GM23248 (cell line): ENCODE results near the gene VASH1. TPM values are rescaled to one million over a fixed set of nuclear protein-coding genes. Genes with fewer than 3 reads are reported as not detected.

Experiments used
- DNase-seq: peaks from one replicate; pipeline ENCODE4 v3.0.0-alpha.2; 2015
- H2AFZ ChIP-seq: fragments of 200-600 bp; sonication (generic); 2 replicates; pipeline ENCODE4 v1.6.1; 2016; ENCODE audit warnings: antibody characterized with exemption
- H3F3A ChIP-seq: fragments of 200-600 bp; sonication (generic); 2 replicates; pipeline ENCODE4 v1.6.1; 2016; ENCODE audit warnings: mild to moderate bottlenecking, antibody characterized with exemption, mixed run types; ENCODE audit not compliant: insufficient read depth
- H3K27ac ChIP-seq: fragments of 200-600 bp; sonication (generic); 2 replicates; pipeline ENCODE4 v1.5.1; 2016; ENCODE audit warnings: mild to moderate bottlenecking
- H3K27me3 ChIP-seq: fragments of 200-600 bp; sonication (generic); replicated peaks from 2 replicates; pipeline ENCODE4 v1.6.1; 2016; ENCODE audit warnings: mild to moderate bottlenecking; ENCODE audit not compliant: insufficient read depth
- H3K36me3 ChIP-seq: fragments of 200-600 bp; sonication (generic); 2 replicates; pipeline ENCODE4 v1.6.1; 2016; ENCODE audit warnings: low read depth, mild to moderate bottlenecking
- H3K4me1 ChIP-seq: fragments of 200-600 bp; sonication (generic); 2 replicates; pipeline ENCODE4 v1.6.1; 2016; ENCODE audit warnings: mild to moderate bottlenecking; ENCODE audit not compliant: insufficient read depth
- H3K4me2 ChIP-seq: fragments of 200-600 bp; sonication (generic); one replicate; pipeline ENCODE4 v1.6.1; 2016; ENCODE audit warnings: mild to moderate bottlenecking; ENCODE audit not compliant: unreplicated experiment
- H3K4me3 ChIP-seq: fragments of 200-600 bp; sonication (generic); 2 replicates; pipeline ENCODE4 v1.5.1; 2016; ENCODE audit warnings: mild to moderate bottlenecking
- H3K79me2 ChIP-seq: fragments of 200-600 bp; sonication (generic); 2 replicates; pipeline ENCODE4 v1.6.1; 2016; ENCODE audit warnings: mild to moderate bottlenecking; ENCODE audit not compliant: insufficient read depth
- H3K9ac ChIP-seq: fragments of 200-600 bp; sonication (generic); 2 replicates; pipeline ENCODE4 v1.6.1; 2016; ENCODE audit warnings: mild to moderate bottlenecking
- H3K9me2 ChIP-seq: fragments of 200-600 bp; sonication (generic); 2 replicates; pipeline ENCODE4 v1.6.1; 2016; ENCODE audit warnings: mixed run types, mild to moderate bottlenecking, moderate library complexity; ENCODE audit not compliant: insufficient read depth
- H3K9me3 ChIP-seq: fragments of 200-600 bp; sonication (generic); one replicate; pipeline ENCODE4 v1.6.1; 2017; ENCODE audit warnings: low read depth
- H4K20me1 ChIP-seq: fragments of 200-600 bp; sonication (generic); 2 replicates; pipeline ENCODE4 v1.6.0; 2016; ENCODE audit not compliant: insufficient read depth
- EZH2 ChIP-seq: fragments of 200-600 bp; sonication (generic); IDR thresholded peaks from 2 replicates; pipeline ENCODE4 v1.6.1; 2018; ENCODE audit warnings: antibody characterized with exemption, mild to moderate bottlenecking; ENCODE audit not compliant: insufficient read depth, poor library complexity, severe bottlenecking
- EZH2phosphoT487 ChIP-seq: fragments of 200-600 bp; sonication (generic); IDR thresholded peaks from 2 replicates; pipeline ENCODE4 v1.6.1; 2018; ENCODE audit warnings: antibody characterized with exemption, moderate library complexity, mild to moderate bottlenecking, low read depth; ENCODE audit not compliant: insufficient read depth
- WGBS, 2 experiments: methylation state at CpG; one replicate each; pipeline ENCODE4 v1.1.6; 2015 to 2017; ENCODE audit warnings: low lambda C conversion rate in 2 of 2, low coverage in 1 of 2; ENCODE audit errors: missing lambda C conversion rate in 2 of 2; 5-methylcytosine and 5-hydroxymethylcytosine counted together
- in situ Hi-C: fragments of 300-500 bp; cut with MboI; formaldehyde crosslinking; loops from 2 replicates; pipeline ENCODE4 v1.15.0; 2020
- polyA plus RNA-seq: library from polyadenylated mRNA; unstranded; fragments of >200 nt; fragmentation: Nextera tagmentation; extraction: Ambion mirVana; gene quantifications from 2 replicates; pipeline ENCODE4 v1.2.1, GENCODE V29; 2016
- total RNA-seq: library from RNA; depleted of rRNA; stranded (reverse); fragments of >200 nt; shearing (Covaris generic); gene quantifications from 2 replicates; pipeline ENCODE4 v1.2.3, GENCODE V29; 2014

The VASH1 gene
- total and polyA plus RNA-seq, 2 experiments from 2014 or later: 2.2 to 2.6 TPM

DNA sequence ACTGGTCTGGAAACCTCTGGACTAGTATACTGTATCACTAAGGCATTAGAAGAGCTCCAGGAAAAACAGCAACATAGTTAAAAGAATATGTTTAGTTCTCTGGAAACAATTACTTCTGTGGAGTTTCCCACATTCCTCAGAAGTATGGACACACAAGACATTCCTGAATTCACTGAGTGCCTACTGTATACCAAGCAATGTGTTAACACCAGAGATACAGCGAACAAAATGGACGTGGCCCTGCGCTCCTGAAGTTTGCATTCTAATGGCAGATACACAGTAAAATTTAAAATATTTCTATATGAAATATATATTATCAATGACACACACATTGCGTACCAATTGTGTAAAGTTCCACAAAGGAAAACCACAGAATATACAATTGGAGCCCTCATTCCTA lies 50.3 kb downstream of the VASH1 start:
- TF ChIP-seq EZH2 (no peak), EZH2phosphoT487 (no peak)
- H3K9me3 ChIP-seq: no peaks in the 10 kb centered on the region
- no peak overlapping the region for H3K27ac ChIP-seq
- H3K36me3 ChIP-seq: no peaks in the 10 kb centered on the region
- no peaks in the 10 kb centered on the region for H3F3A ChIP-seq
- peak overlapping the region; percentile 90 for H3K4me2 ChIP-seq
- H3K9me2 ChIP-seq: no peaks in the 10 kb centered on the region
- WGBS, 2 experiments: 56% methylated on average over 4 of the region's 4 CpGs
- H3K79me2 ChIP-seq: peaks cover 4% of the 10 kb centered on the region; the same call in 1 of the 2 replicates
- DNase-seq: peak; percentile 45
- H3K9ac ChIP-seq: peak overlapping the region; percentile 78
- no peaks in the 10 kb centered on the region for H4K20me1 ChIP-seq
- no peaks in the 10 kb centered on the region for H3K27me3 ChIP-seq
- no peaks in the 10 kb centered on the region for H3K4me1 ChIP-seq
- in situ Hi-C loops: no loop called here
- peak overlapping the region; percentile 81 for H2AFZ ChIP-seq
- peak overlapping the region; percentile 69 for H3K4me3 ChIP-seq

DNA sequence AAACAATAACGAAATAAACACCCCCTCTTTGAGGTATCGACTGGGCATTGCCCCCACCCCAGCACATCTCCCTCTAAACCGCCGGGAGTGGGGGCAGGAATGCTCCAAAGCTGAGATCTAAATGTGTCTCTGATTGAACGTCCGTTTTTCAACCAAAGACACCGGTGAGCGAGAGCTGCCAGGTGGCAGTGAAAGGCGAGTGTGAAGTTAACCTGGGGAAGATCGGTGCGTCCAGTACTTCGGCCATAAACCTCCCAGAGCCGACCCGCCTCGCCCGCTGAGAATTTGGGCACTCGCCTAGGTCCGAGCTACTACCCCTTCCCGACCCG lies 50.8 kb downstream of the VASH1 start:
- no peak overlapping the region for H3K27ac ChIP-seq
- no peaks in the 10 kb centered on the region for H3K36me3 ChIP-seq
- H3K4me3 ChIP-seq: peak overlapping the region; percentile 69
- no peak for TF ChIP-seq EZH2
- no peak for TF ChIP-seq EZH2phosphoT487
- in situ Hi-C loops: no loop called here
- no peaks in the 10 kb centered on the region for H3K9me2 ChIP-seq
- H3K9me3 ChIP-seq: no peaks in the 10 kb centered on the region
- no peak for DNase-seq
- H3F3A ChIP-seq: no peaks in the 10 kb centered on the region
- H3K9ac ChIP-seq: peak overlapping the region; percentile 78
- H3K4me2 ChIP-seq: peak overlapping the region; percentile 90
- H4K20me1 ChIP-seq: no peaks in the 10 kb centered on the region
- H3K79me2 ChIP-seq: peaks cover 4% of the 10 kb centered on the region; the same call in 1 of the 2 replicates
- 1 to 2% methylated on average over 20 of the region's 20 CpGs for WGBS, 2 experiments
- H3K4me1 ChIP-seq: no peaks in the 10 kb centered on the region
- peaks cover 2% of the 10 kb centered on the region; the same call in 1 of the 2 replicates for H3K27me3 ChIP-seq
- H2AFZ ChIP-seq: peak overlapping the region; percentile 81

DNA sequence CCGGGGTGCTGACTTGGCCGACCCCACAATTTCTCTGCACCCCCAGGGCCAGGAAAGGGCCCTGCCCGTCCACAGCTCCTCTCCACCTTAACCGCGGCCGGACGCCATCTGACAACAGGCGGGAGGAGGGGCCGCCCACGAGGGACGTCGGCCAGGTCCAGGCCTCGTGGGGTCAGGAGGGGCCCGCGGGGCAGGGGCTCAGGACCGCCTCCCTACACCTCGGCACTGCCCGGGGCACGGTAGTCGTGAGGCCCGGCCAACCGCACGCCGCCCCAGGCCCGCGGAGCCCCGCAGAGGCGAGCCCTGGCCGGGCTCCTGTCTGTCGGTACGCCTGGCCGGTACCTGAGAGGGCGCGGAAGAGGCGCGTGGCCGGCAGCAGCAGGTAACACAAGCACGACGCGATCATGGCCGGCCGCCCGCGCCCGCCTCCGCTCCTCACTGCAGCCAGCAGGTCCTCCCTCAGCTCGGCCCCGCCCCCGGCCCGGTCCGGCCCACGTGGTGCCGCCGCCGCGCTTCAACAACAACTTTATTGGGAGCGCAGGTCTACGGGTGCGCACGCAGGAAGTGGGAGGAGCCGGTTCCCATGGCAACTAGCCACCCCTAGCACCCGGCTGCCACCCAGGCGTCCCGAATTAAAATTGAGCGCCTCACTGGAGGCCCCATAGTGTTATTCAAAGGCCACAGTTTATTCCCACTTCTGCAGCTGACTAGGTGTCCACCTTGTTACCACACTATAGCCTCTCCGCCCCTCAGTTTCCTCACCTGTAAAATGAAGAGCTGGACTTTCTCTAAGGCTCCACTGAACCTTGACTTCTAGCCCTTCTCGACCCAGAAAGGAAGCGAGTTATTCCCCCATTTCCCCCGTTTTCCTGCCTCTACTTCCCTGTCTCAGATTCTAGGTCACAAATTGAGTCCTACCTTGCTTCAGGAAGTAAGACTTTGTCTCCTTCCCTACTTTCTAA lies 51.4 kb downstream of the VASH1 start, which contains the start of gene ANGEL1:
Gene ANGEL1 (minus strand): TSS at position 461 of the 962 bp plus-strand sequence. CDS start 55 bp downstream, at position 406.
- Histone ChIP-seq H3K9me2 (no peaks in the 10 kb centered on the region), H3K4me3 (peak within 1 kb of the TSS; percentile 69), H2AFZ (peak within 1 kb of the TSS; percentile 81), H4K20me1 (no peaks in the 10 kb centered on the region), H3K4me2 (peak within 1 kb of the TSS; percentile 90), H3K27me3 (peaks cover 8% of the 10 kb centered on the region; the same call in 1 of the 2 replicates), H3K79me2 (peaks cover 4% of the 10 kb centered on the region; the same call in 1 of the 2 replicates), H3K9ac (peak within 1 kb of the TSS; percentile 78), H3K27ac (no peak within 1 kb of the TSS), H3K36me3 (no peaks in the 10 kb centered on the region), H3K9me3 (no peaks in the 10 kb centered on the region), H3K4me1 (no peaks in the 10 kb centered on the region), H3F3A (no peaks in the 10 kb centered on the region)
- peak; percentile 94 for DNase-seq
- WGBS, 2 experiments: 8 to 11% methylated on average over 46 to 61 of the region's 69 CpGs
- TF ChIP-seq EZH2: no peak
- TF ChIP-seq EZH2phosphoT487: no peak
- in situ Hi-C loops: no loop called here

DNA sequence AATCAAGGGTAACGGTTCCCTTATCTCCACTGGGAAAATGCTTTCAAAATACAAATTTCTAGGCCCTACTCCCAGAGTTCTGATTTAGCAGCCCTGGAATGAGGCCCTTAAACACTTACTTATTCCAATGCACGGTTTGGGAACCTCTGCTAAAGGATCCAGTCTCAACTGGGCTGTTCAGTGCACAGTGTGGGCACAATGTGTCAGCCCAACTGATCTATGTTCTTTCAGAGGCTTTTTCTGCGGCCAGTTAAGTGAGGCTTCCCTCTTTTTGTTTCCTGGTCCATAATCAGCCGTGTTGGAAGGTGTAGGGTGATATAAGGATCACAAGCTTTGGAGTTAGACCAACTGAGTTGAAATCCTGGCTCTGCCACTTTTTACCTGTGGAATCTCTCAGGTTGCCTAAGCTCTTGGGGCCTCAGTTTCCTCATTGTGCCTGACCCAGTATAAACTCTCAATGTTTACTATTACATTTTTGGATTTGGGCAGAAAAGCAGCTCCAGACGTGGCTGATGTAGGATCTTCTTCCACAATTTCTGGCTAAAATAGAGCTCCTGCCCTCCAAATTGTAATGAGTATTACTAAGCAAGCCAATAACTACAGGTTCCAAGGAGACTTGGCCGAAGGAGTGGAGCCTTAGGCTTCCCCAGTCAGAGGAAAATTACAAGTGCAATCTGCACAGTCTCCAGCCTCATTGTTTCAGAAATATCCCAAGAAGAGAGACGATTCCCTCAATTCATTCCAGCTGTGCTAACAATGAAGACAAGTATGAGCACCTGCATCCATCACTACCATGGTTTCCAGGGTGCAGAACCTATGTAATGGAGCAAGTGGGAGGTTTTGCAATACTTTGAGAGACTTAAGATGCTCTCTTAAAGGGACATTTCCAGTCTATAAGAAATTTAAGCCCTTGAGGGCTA lies 53.7 kb downstream of the VASH1 start:
- H3K4me3 ChIP-seq: no peak overlapping the region
- peaks cover 28% of the 10 kb centered on the region; the same call in 1 of the 2 replicates for H3K27me3 ChIP-seq
- no peaks in the 10 kb centered on the region for H3K9me3 ChIP-seq
- WGBS, 2 experiments: 9 to 13% methylated on average over 7 of the region's 7 CpGs
- H3K27ac ChIP-seq: no peak overlapping the region
- H4K20me1 ChIP-seq: no peaks in the 10 kb centered on the region
- no peaks in the 10 kb centered on the region for H3K9me2 ChIP-seq
- DNase-seq: no peak
- no peak overlapping the region for H3K9ac ChIP-seq
- H3K36me3 ChIP-seq: no peaks in the 10 kb centered on the region
- no peak overlapping the region for H2AFZ ChIP-seq
- H3K4me2 ChIP-seq: no peak overlapping the region
- H3K79me2 ChIP-seq: peaks cover under 1% of the 10 kb centered on the region; the same call in 1 of the 2 replicates
- no peaks in the 10 kb centered on the region for H3K4me1 ChIP-seq
- in situ Hi-C loops: no loop called here
- TF ChIP-seq EZH2: no peak
- no peak for TF ChIP-seq EZH2phosphoT487
- no peaks in the 10 kb centered on the region for H3F3A ChIP-seq
